ENCODE data around the gene PSG7. TPM values are rescaled to one million over a fixed set of nuclear protein-coding genes. Genes with fewer than 3 reads are reported as not detected.
A peak's percentile ranks its signal among the peaks of the same experiment; 100 is the strongest.
"Not testable (repeated sequence)": the region's sequence is repeated elsewhere in the genome, so short reads cannot be mapped to it uniquely, and the experiment has no call there.

The PSG7 gene
- total RNA-seq, 1 experiment from 2014 or later, result not detected

GRCh38 chr19:42916931-42917330, 20.1 kb downstream of the PSG7 start:
- DNase-seq (ENCODE audit: low read depth), result not testable (repeated sequence)

GRCh38 chr19:42913516-42913915, 23.5 kb downstream of the PSG7 start:
- not testable (repeated sequence) for DNase-seq (ENCODE audit: low read depth)

GRCh38 chr19:42912941-42913340, 24.1 kb downstream of the PSG7 start:
- not testable (repeated sequence) for DNase-seq (ENCODE audit: low read depth)

GRCh38 chr19:42911731-42912130, 25.3 kb downstream of the PSG7 start:
- not testable (repeated sequence) for DNase-seq (ENCODE audit: low read depth)

- not testable (repeated sequence) for DNase-seq (ENCODE audit: low read depth)
These were observed 30.8 kb downstream of the PSG7 start for GRCh38 chr19:42906162-42906561.

- DNase-seq (ENCODE audit: low read depth), result peak; percentile 55
These were observed 36.4 kb downstream of the PSG7 start for GRCh38 chr19:42900561-42900960.

GRCh38 chr19:42899674-42900073, 37.3 kb downstream of the PSG7 start:
- DNase-seq (ENCODE audit: low read depth), result not testable (repeated sequence)

- not testable (repeated sequence) for DNase-seq (ENCODE audit: low read depth)
These were observed 37.9 kb downstream of the PSG7 start for GRCh38 chr19:42899110-42899509.

- DNase-seq (ENCODE audit: low read depth), result peak; percentile 57
These were observed 38.4 kb downstream of the PSG7 start for GRCh38 chr19:42898656-42899055.

GRCh38 chr19:42897729-42898128, 39.3 kb downstream of the PSG7 start:
- not testable (repeated sequence) for DNase-seq (ENCODE audit: low read depth)

- DNase-seq (ENCODE audit: low read depth), result not testable (repeated sequence)
These were observed 46.6 kb downstream of the PSG7 start for GRCh38 chr19:42890446-42890845.

GRCh38 chr19:42887876-42888445, 49.0 kb downstream of the PSG7 start:
- DNase-seq (ENCODE audit: low read depth), result not testable (repeated sequence)

- not testable (repeated sequence) for DNase-seq (ENCODE audit: low read depth)
These were observed 54.3 kb downstream of the PSG7 start for GRCh38 chr19:42882730-42883129.

GRCh38 chr19:42882010-42882409, 55.0 kb downstream of the PSG7 start:
- not testable (repeated sequence) for DNase-seq (ENCODE audit: low read depth)

- not testable (repeated sequence) for DNase-seq (ENCODE audit: low read depth)
These were observed 55.7 kb downstream of the PSG7 start for GRCh38 chr19:42881279-42881678.

- DNase-seq (ENCODE audit: low read depth), result not testable (repeated sequence)
These were observed 56.4 kb downstream of the PSG7 start for GRCh38 chr19:42880621-42881020.

GRCh38 chr19:42879613-42880012, 57.4 kb downstream of the PSG7 start, which contains the start of gene PSG1:
PSG1 (minus strand) TSS chr19:42879713; CDS start chr19:42879581, 132 bp downstream.
- DNase-seq (ENCODE audit: low read depth), result no peak

GRCh38 chr19:42876596-42876995, 60.4 kb downstream of the PSG7 start:
- DNase-seq (ENCODE audit: low read depth), result peak; percentile 21

GRCh38 chr19:42875881-42876280, 61.1 kb downstream of the PSG7 start:
- peak; percentile 34 for DNase-seq (ENCODE audit: low read depth)

GRCh38 chr19:42874901-42875813, 61.9 kb downstream of the PSG7 start:
- DNase-seq (ENCODE audit: low read depth), result peak; percentile 44

- not testable (repeated sequence) for DNase-seq (ENCODE audit: low read depth)
These were observed 62.9 kb downstream of the PSG7 start for GRCh38 chr19:42874136-42874535.
